Heart right ventricle (tissue), 16 donors: ENCODE data around the gene GPR108. TPM values are rescaled to one million over a fixed set of nuclear protein-coding genes. Genes with fewer than 3 reads are reported as not detected.

Experiments used
- ATAC-seq, 8 donors: fragments of 200-7000 bp; cut with Tn5 transposase; one replicate each; pipeline ENCODE4 v1.9.1; 2020; ENCODE audit warnings: mild to moderate bottlenecking in 8 of 8, moderate library complexity in 8 of 8, moderate number of reproducible peaks in 1 of 8
- DNase-seq, 2 donors: peaks; one replicate each; pipeline ENCODE4 v3.0.0-alpha.2; 2020
- H3K27ac ChIP-seq, 10 donors: fragments of 200-600 bp; sonication (generic) in 2 of 10; one replicate each; pipeline versions ENCODE4 v1.5.0 to v1.8.0; 2020 to 2022; ENCODE audit warnings: mild to moderate bottlenecking in 3 of 10
- H3K27me3 ChIP-seq, 7 donors: fragments of 200-600 bp; one replicate each; pipeline ENCODE4 v1.8.0; 2021 to 2022; ENCODE audit warnings: mild to moderate bottlenecking in 2 of 7
- H3K36me3 ChIP-seq, 9 donors: fragments of 200-600 bp; sonication (generic) in 1 of 9; one replicate each; pipeline versions ENCODE4 v1.5.0 to v1.8.0; 2020 to 2022; ENCODE audit warnings: mild to moderate bottlenecking in 2 of 9
- H3K4me1 ChIP-seq, 9 donors: fragments of 200-600 bp; sonication (generic) in 1 of 9; one replicate each; pipeline versions ENCODE4 v1.5.0 to v1.8.0; 2020 to 2022; ENCODE audit warnings: mild to moderate bottlenecking in 4 of 9
- H3K4me3 ChIP-seq, 10 donors: fragments of 200-600 bp; sonication (generic) in 2 of 10; one replicate each; pipeline versions ENCODE4 v1.5.0 to v1.8.0; 2020 to 2022; ENCODE audit warnings: mild to moderate bottlenecking in 7 of 10, moderate library complexity in 2 of 10
- H3K9me3 ChIP-seq, 11 donors: fragments of 200-600 bp in 10 of 11; sonication (generic) in 2 of 11; one replicate each; pipeline versions ENCODE4 v1.5.0 to v1.8.0; 2013 to 2022; ENCODE audit warnings: mild to moderate bottlenecking in 2 of 11, control low read depth in 1 of 11, moderate library complexity in 1 of 11
- CTCF ChIP-seq, 9 donors: fragments of 200-600 bp; sonication (generic) in 2 of 9; IDR thresholded peaks; one replicate each; pipeline versions ENCODE4 v1.5.0 to v1.8.0; 2021 to 2022; ENCODE audit warnings: antibody characterized with exemption in 9 of 9, mild to moderate bottlenecking in 5 of 9, moderate library complexity in 1 of 9
- WGBS, 2 donors: extraction: QIAGEN DNeasy Blood & Tissue Kit; methylation state at CpG; one replicate each; pipeline ENCODE4 v1.1.7; 2013; ENCODE audit warnings: inconsistent platforms in 1 of 2; 5-methylcytosine and 5-hydroxymethylcytosine counted together
- intact Hi-C, 10 donors: fragments of 100-400 bp; cut with DNase I; formaldehyde crosslinking; loops; one replicate each; pipeline versions ENCODE4 v1.11.1 to v1.14.2; 2022
- polyA plus RNA-seq, 2 donors: library from polyadenylated mRNA; stranded (reverse); fragments of 200-250 nt; gene quantifications; one replicate each; pipeline ENCODE4 v1.2.3, GENCODE V29; 2013
- total RNA-seq, 10 donors: library from RNA; stranded (reverse); fragmentation: NEBNext Ultra II Directional in 3 of 10; extraction: Animal tissue kit (Norgen Biotek cat#: 25700) in 3 of 10; gene quantifications; one replicate each; pipeline versions ENCODE4 v1.2.1 to v1.2.4, GENCODE V29; 2021 to 2023
- donor health status: Arrhythmogenic right ventricular cardiomyopathy.
- donor health status: ischemic (EF 13 %, LVEDD 7.1; RV severe dilation, severe dysfunction).
- donor health status: healthy with polysubstance abuse.
- donor health status: DM: no; HTN: yes; CAD: no.
- donor health status: DM: no; HTN: no; CAD: no.
- donor health status: ischemic (EF 25% LVEDD 6.9; RV normal size, moderate dysfunction).
- donor health status: ischemic (EF 25% LVEDD 5.7; RV mildly dilated, moderate dysfunction).
- donor health status: healthy.
- donor health status: DM: yes; HTN: yes; CAD: no.
- donor health status: Ischemic cardiomyopathy.
- donor health status: ischemic (EF 35%, LVEDD 5.7; RV mildly dilated, moderate dysfunction).
- donor health status: nonischemic (EF 11% LVEDD 7.7; RV severe dilation, severe dysfunction).
- donor health status: DM: yes; HTN: yes; CAD: no.
- donor health status: PGD.
- donor health status: ischemic (EF 29% LVEDD 5.4; RV normal size, mild dysfunction).
- donor health status: nonischemic (EF 23%, LVEDD 6.1; RV moderate dilation, normal function).

The GPR108 gene
- total and polyA plus RNA-seq, 12 donors = 20.4 to 62.0 (median 23.5) TPM

GRCh38 chr19:6707011-6707657, 30.2 kb downstream of the GPR108 start:
- peaks cover 0 to 51% (median 44%) of the 10 kb centered on the region in 7 donors for H3K27me3 ChIP-seq
- H3K36me3 ChIP-seq = peaks cover 0 to 11% (median 0%) of the 10 kb centered on the region in 9 donors
- H3K27ac ChIP-seq = no peak overlapping the region
- H3K4me1 ChIP-seq = no peaks in the 10 kb centered on the region
- 86 to 87% methylated on average over 41 to 44 of the region's 44 CpGs for WGBS, 2 donors
- H3K4me3 ChIP-seq = no peak overlapping the region
- DNase-seq (no peak), ATAC-seq (no peak)
- intact Hi-C loops = no loop called here
- H3K9me3 ChIP-seq = no peaks in the 10 kb centered on the region
- no peak for TF ChIP-seq CTCF (IDR thresholded peaks at IDR 0.05)

- 48 to 51% methylated on average over 3 of the region's 3 CpGs for WGBS, 2 donors
- DNase-seq = no peak
- Histone ChIP-seq H3K27ac (no peak overlapping the region), H3K27me3 (peaks cover 0 to 49% (median 40%) of the 10 kb centered on the region in 7 donors), H3K4me1 (no peaks in the 10 kb centered on the region), H3K36me3 (peaks cover 0 to 11% (median 0%) of the 10 kb centered on the region in 9 donors), H3K9me3 (no peaks in the 10 kb centered on the region), H3K4me3 (no peak overlapping the region)
- intact Hi-C loops = no loop called here
- ATAC-seq = no peak
- no peak for TF ChIP-seq CTCF (IDR thresholded peaks at IDR 0.05)
Observed at GRCh38 chr19:6706633-6706958, 30.8 kb downstream of the GPR108 start.

GRCh38 chr19:6705931-6706632, 31.3 kb downstream of the GPR108 start:
- intact Hi-C loops = no loop called here
- 77 to 79% methylated on average over 11 of the region's 11 CpGs for WGBS, 2 donors
- TF ChIP-seq CTCF (IDR thresholded peaks at IDR 0.05) = no peak
- ATAC-seq (no peak), DNase-seq (no peak)
- H3K27ac ChIP-seq = no peak overlapping the region
- H3K4me1 ChIP-seq = no peaks in the 10 kb centered on the region
- no peaks in the 10 kb centered on the region for H3K9me3 ChIP-seq
- H3K4me3 ChIP-seq = no peak overlapping the region
- peaks cover 0 to 44% (median 35%) of the 10 kb centered on the region in 7 donors for H3K27me3 ChIP-seq
- peaks cover 0 to 11% (median 0%) of the 10 kb centered on the region in 9 donors for H3K36me3 ChIP-seq

- DNase-seq = no peak
- TF ChIP-seq CTCF (IDR thresholded peaks at IDR 0.05) = no peak
- H3K27ac ChIP-seq = no peak overlapping the region
- no peak for ATAC-seq
- H3K27me3 ChIP-seq = peaks cover 0 to 10% (median 5%) of the 10 kb centered on the region in 7 donors
- no peaks in the 10 kb centered on the region for H3K4me1 ChIP-seq
- peaks cover 0 to 18% (median 0%) of the 10 kb centered on the region in 9 donors for H3K36me3 ChIP-seq
- H3K9me3 ChIP-seq = no peaks in the 10 kb centered on the region
- H3K4me3 ChIP-seq = no peak overlapping the region
- intact Hi-C loops = no loop called here
- WGBS, 2 donors = 85 to 87% methylated on average over 8 of the region's 8 CpGs
Observed at GRCh38 chr19:6700586-6701316, 36.6 kb downstream of the GPR108 start.
